ENCODE results near the gene BRIX1. TPM values are rescaled to one million over a fixed set of nuclear protein-coding genes. Genes with fewer than 3 reads are reported as not detected.
"Not testable (repeated sequence)": the region's sequence is repeated elsewhere in the genome, so short reads cannot be mapped to it uniquely, and the experiment has no call there.

BRIX1 gene
- polyA plus RNA-seq, 2 of the 4 experiments (the other 2 are of a cell fraction): 67.3 to 88.5 TPM

GRCh38 chr5:34918025-34918424, 2.5 kb downstream of the BRIX1 start:
- TF ChIP-seq, protein P1, sequence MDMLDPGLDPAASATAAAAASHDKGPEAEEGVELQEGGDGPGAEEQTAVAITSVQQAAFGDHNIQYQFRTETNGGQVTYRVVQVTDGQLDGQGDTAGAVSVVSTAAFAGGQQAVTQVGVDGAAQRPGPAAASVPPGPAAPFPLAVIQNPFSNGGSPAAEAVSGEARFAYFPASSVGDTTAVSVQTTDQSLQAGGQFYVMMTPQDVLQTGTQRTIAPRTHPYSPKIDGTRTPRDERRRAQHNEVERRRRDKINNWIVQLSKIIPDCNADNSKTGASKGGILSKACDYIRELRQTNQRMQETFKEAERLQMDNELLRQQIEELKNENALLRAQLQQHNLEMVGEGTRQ (IDR thresholded peaks at IDR 0.05): no peak
- TF ChIP-seq, protein P2, sequence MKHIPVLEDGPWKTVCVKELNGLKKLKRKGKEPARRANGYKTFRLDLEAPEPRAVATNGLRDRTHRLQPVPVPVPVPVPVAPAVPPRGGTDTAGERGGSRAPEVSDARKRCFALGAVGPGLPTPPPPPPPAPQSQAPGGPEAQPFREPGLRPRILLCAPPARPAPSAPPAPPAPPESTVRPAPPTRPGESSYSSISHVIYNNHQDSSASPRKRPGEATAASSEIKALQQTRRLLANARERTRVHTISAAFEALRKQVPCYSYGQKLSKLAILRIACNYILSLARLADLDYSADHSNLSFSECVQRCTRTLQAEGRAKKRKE (CRISPR knock-in tag; IDR thresholded peaks at IDR 0.05; ENCODE audit: low read depth): no peak
- TF ChIP-seq CHD4 (IDR thresholded peaks at IDR 0.05; ENCODE audit: borderline replicate concordance) (no peak), HES2 (IDR thresholded peaks at IDR 0.05) (no peak), RCOR1 (IDR thresholded peaks at IDR 0.05; ENCODE audit: low read depth, low read length) (no peak), FOSB (CRISPR knock-in tag; IDR thresholded peaks at IDR 0.05) (no peak), GATA3 (IDR thresholded peaks at IDR 0.05; ENCODE audit: borderline replicate concordance) (no peak), HOXB13 (CRISPR knock-in tag; IDR thresholded peaks at IDR 0.05; ENCODE audit: low read depth) (no peak), BHLHE40 (IDR thresholded peaks at IDR 0.05; ENCODE audit: low read depth, low read length) (no peak), SMC3 (IDR thresholded peaks at IDR 0.05) (no peak), HEYL (CRISPR knock-in tag; IDR thresholded peaks at IDR 0.05) (no peak)
- TF ChIP-seq, protein P3, sequence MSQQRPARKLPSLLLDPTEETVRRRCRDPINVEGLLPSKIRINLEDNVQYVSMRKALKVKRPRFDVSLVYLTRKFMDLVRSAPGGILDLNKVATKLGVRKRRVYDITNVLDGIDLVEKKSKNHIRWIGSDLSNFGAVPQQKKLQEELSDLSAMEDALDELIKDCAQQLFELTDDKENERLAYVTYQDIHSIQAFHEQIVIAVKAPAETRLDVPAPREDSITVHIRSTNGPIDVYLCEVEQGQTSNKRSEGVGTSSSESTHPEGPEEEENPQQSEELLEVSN (IDR thresholded peaks at IDR 0.05; ENCODE audit: borderline replicate concordance, low read depth): no peak
- no peak for ATAC-seq
- Histone ChIP-seq H3K9me3 (no peaks in the 10 kb centered on the region), H3K4me2 (peak overlapping the region; percentile 97), H3K4me1 (peaks cover 40% of the 10 kb centered on the region), H3K4me3 (no peak overlapping the region), H3K27ac (no peak overlapping the region)
- CTCF ChIA-PET: interaction anchor here (1.9 to 3.8 kb wide), 2 partner anchors 20 to 444 kb away, joined by 8 to 21 read pairs; no protein-coding TSS in a partner anchor
- POLR2A ChIA-PET: interaction anchor here (2.0 kb wide), 1 partner anchor 11 kb away, joined by 6 read pairs; the partner anchor contains the start of gene DNAJC21
- FAIRE-seq: no peak
- no peak for DNase-seq (ENCODE audit: low read depth in 1 of 2, low spot score in 1 of 2)
- WGBS (ENCODE audit: missing lambda C conversion rate): 90% methylated on average over 4 of the region's 4 CpGs

DNA sequence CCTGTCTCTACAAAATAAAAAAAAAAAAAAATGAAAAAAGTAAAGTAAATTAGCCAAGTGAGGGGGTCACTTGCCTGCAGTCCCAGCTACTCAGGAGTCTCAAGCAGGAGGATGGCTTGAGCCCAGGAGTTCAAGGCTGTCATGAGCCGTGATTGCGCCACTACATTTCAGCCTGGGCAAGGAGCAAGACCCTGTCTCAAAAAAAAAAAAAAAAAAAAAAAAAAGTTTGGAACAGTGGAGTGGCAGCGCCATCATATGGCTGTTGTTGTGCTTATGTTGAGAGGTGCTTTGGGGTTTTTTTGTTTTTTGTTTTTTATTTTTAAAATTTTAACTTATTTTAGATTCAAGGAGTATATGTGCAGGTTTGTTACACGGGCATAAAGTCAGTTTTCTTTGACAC, 3.6 kb downstream of the BRIX1 start:
- ChIA-PET CTCF (interaction anchor here (1.2 kb wide), 1 partner anchor 454 kb away, joined by 3 read pairs; no protein-coding TSS in a partner anchor), POLR2A (interaction anchor here (2.0 kb wide), 1 partner anchor 10 kb away, joined by 6 read pairs; the partner anchor contains the start of gene DNAJC21)
- peaks cover 41% of the 10 kb centered on the region for H3K4me1 ChIP-seq
- 78% methylated on average over 4 of the region's 4 CpGs for WGBS (ENCODE audit: missing lambda C conversion rate)
- peak in 1 of 2 experiments; percentile 31 for DNase-seq (ENCODE audit: low read depth in 1 of 2, low spot score in 1 of 2)
- no peak overlapping the region for H3K4me3 ChIP-seq
- TF ChIP-seq RAD21 (conservative IDR thresholded peaks at IDR 0.05 in 1 of 2, IDR thresholded peaks at IDR 0.05 in 1 of 2): 0 out of 5 replicates have a peak, but pooled peaks of 1 of the 2 experiments have one; percentile 13
- no peak for TF ChIP-seq PBX3 (IDR thresholded peaks at IDR 0.05)
- TF ChIP-seq ZC3H11A (IDR thresholded peaks at IDR 0.05): no peak
- no peak for TF ChIP-seq SREBF2 (IDR thresholded peaks at IDR 0.05)
- peak in 1 of 2 experiments; percentile 39; a peak in 1 of 4 replicates for TF ChIP-seq CEBPB (IDR thresholded peaks at IDR 0.05)
- TF ChIP-seq FOXS1 (CRISPR knock-in tag; IDR thresholded peaks at IDR 0.05): no peak
- no peak for TF ChIP-seq CBX2 (IDR thresholded peaks at IDR 0.05; ENCODE audit: borderline replicate concordance, low read depth)
- TF ChIP-seq ZNF302 (CRISPR knock-in tag; IDR thresholded peaks at IDR 0.05): no peak
- no peak for TF ChIP-seq HOXB13 (CRISPR knock-in tag; IDR thresholded peaks at IDR 0.05; ENCODE audit: low read depth)
- TF ChIP-seq ZSCAN20 (CRISPR knock-in tag; IDR thresholded peaks at IDR 0.05): no peak
- TF ChIP-seq, protein P4, sequence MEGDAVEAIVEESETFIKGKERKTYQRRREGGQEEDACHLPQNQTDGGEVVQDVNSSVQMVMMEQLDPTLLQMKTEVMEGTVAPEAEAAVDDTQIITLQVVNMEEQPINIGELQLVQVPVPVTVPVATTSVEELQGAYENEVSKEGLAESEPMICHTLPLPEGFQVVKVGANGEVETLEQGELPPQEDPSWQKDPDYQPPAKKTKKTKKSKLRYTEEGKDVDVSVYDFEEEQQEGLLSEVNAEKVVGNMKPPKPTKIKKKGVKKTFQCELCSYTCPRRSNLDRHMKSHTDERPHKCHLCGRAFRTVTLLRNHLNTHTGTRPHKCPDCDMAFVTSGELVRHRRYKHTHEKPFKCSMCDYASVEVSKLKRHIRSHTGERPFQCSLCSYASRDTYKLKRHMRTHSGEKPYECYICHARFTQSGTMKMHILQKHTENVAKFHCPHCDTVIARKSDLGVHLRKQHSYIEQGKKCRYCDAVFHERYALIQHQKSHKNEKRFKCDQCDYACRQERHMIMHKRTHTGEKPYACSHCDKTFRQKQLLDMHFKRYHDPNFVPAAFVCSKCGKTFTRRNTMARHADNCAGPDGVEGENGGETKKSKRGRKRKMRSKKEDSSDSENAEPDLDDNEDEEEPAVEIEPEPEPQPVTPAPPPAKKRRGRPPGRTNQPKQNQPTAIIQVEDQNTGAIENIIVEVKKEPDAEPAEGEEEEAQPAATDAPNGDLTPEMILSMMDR (IDR thresholded peaks at IDR 0.05): peak; percentile 27; the same call in 1 of the 3 replicates
- H3K4me2 ChIP-seq: no peak overlapping the region
- H3K9me3 ChIP-seq: no peaks in the 10 kb centered on the region
- H3K27ac ChIP-seq: no peak overlapping the region
- no peak for ATAC-seq
- FAIRE-seq: no peak

GRCh38 chr5:34923256-34923655, 7.7 kb downstream of the BRIX1 start:
- ATAC-seq; FAIRE-seq; H3K9me3 ChIP-seq; H3K4me3 ChIP-seq; DNase-seq (ENCODE audit: low read depth in 1 of 2, low spot score in 1 of 2): not testable (repeated sequence)
- H3K4me2 ChIP-seq: peak overlapping the region; percentile 44
- peak overlapping the region in 1 of 2 experiments; percentile 60; a peak in 2 of 6 replicates for H3K27ac ChIP-seq
- WGBS (ENCODE audit: missing lambda C conversion rate): 78% methylated on average over 9 of the region's 9 CpGs
- ChIA-PET POLR2A (interaction anchor here (1.5 kb wide), 1 partner anchor 8 kb away, joined by 8 read pairs; the partner anchor contains the start of genes BRIX1 and RAD1), CTCF (interaction anchor here (1.0 to 2.3 kb wide), 4 partner anchors 25 to 437 kb away, joined by 4 to 9 read pairs (median 6); no protein-coding TSS in a partner anchor)
- H3K4me1 ChIP-seq: peaks cover 27% of the 10 kb centered on the region
